GM18867 (cell line): ENCODE data around the gene RAB21.
"Not testable (repeated sequence)": the region's sequence is repeated elsewhere in the genome, so short reads cannot be mapped to it uniquely, and the experiment has no call there.

Source experiments
- ATAC-seq: cut with Tn5 transposase; IDR thresholded peaks from one replicate; pipeline ENCODE4 v1.9.1; 2021; ENCODE audit warnings: mild to moderate bottlenecking, moderate library complexity; ENCODE audit not compliant: unreplicated experiment

Gene RAB21

DNA sequence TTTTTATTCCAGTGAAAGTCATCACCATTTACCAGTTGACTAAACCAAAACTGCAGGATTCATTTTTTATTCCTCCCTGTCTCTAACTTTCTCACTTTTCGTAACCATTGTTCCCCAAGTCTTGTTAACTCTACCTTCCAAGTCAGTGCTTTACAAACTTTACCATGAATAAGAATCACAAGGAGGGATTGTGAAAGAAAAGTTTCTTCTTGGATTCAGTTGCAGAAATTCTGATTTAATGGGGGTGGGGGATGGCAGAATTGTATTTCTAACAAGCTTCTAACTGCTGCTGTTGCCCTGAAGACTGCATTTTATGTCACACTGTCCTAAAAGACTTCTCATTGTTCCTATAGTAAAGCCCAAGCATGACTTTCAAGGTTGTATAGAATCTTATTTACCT, 5.0 kb upstream of the RAB21 start:
- no peak for ATAC-seq

- no peak for ATAC-seq
These were observed 1.8 kb upstream of the RAB21 start for GRCh38 chr12:71752891-71753290.

DNA sequence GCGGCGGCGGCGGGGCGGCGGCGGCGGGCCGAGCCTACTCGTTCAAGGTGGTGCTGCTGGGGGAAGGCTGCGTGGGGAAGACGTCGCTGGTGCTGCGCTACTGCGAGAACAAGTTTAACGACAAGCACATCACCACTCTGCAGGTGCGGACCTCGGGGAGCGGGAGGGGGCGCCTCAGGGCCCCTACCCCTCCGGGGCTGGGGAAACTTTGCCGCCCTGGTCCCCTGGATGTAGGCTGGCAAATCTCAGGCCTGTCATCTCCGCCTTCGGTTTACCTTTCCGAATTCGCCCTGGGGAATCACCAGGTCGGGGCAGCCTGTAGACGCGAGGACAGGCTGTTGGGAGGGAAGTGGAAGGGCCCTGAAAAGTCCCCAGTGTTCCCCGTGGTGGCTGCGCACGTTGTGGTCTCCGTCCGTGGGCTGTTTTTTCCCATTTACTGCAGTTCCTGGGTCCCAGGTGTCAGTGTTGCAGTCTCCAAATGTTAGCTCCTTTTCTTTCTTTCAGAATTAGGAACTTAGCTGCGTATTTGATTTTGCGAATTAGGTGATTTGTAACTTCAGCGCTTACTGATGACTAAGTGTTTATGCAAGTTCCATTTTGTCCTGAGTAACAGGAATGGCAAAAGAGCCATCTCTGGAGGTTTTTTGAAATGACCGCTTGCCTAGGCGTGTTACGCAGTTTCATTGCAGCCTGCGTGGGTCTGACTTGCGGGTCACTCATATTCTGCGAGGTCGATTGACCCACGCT, 656 bp downstream of the RAB21 start:
- ATAC-seq: peak; percentile 44

DNA sequence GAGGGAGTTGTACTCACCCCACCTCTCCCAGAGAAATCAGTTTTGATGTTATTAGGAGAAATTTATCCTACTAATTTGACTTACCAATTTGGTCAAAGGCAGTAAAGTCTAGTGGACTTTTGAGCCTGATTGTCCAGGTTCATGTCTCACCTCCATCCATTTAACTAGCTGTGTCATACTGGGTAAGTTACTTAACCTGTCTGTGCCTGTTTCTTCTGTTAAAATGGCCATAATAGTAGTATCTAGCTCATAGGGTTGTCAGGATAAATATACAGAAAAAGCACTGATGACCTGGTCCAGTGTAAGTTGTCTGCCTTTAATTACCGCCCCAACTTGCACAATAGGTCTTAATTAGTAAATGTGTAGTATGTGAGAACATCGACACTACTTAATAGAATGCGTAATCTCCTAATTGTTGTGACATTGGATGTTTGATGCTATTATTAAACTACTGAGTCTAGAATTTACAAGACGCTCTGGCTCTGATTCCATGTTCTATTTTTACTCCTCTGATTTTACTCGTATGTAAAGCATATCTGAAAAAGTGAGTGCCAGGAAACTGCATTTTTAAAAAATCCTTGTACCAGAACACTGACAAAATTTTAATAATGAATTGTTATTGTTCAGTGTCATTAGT, 1.5 kb downstream of the RAB21 start:
- ATAC-seq: no peak

GRCh38 chr12:71759941-71760340, 5.3 kb downstream of the RAB21 start:
- no peak for ATAC-seq

DNA sequence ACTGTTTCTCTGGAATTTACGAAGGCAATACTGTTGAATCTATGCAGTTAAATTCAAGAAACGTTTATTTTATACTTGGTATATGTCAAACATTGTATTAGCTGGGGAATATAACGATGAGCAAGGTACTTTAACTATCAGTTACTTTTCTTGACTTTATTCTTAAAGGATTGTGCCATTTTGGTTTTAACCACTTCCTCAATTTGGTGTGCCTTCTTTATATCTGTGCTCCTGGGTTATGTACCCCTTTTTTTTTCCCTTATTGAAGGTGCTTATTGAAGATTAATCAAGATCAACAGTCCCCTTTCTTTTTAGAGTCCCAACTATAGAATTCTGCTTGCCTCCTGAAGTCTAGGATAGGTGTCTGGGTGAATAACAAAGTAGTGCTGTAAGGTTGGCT, 5.8 kb downstream of the RAB21 start:
- no peak for ATAC-seq

- not testable (repeated sequence) for ATAC-seq
These were observed 6.7 kb downstream of the RAB21 start for GRCh38 chr12:71761354-71761753.

DNA sequence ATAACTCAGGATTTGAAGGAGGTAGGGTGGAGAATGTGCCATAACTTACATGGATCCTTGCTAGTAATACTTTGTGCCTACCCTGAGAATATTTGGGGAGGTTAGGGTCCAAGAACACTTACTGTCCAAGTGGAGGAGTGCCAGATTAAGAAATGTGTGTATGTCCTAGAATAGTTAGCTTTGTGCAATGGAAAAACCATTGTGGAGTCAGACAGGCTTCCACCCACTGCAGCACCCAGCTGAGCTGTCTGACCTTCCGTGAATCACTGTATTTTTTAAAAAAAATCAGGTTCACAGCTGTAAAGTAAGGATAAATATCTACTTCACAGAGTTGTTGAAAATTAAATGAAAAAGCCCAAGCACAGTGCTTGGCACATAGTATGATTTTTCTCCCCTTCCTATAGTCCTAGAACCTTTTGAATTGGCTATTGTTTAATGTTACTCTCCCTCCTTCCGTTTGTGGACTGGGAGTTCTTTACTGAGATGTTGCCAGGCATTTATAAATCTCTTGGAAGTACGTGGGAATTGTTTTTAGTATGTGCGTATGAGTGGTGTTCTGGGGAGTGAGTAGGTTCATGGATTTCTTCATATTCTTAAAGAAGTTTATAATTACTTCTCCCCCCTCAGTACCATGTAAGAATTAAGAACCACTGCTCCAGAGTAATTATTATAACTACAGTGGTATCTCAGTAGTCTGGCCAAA, 9.2 kb downstream of the RAB21 start:
- ATAC-seq: no peak

DNA sequence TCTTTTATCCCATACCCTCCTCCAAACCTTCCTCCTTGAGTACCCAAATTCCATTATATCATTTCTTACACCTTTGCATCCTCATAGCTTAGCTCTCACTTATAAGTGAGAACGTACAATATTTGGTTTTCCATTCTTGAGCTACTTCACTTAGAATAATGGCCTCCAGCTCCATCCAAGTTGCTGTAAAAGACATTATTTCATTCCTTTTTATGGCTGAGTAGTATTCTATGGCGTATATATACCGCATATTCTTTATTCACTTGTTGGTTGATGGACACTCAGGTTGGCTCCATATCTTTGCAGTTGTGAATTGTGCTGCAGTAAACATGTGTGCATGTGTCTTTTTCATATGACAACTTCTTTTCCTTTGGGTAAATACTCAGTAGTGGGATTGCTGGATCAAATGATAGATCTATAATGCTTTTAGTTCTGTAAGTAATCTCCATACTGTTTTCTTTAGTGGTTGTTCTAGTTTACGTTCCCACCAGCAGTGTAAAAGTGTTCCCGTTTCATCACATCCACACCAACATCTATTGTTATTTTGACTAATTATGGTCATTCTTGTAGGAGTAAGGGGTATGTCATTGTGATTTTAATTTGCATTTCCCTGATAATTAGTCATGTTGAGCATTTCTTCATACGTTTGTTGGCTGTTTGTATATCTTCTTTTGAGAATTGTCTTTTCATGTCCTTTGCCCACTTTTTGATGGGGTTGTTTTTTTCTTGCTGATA, 10.1 kb downstream of the RAB21 start:
- ATAC-seq: no peak

- no peak for ATAC-seq
These were observed 11.5 kb downstream of the RAB21 start for GRCh38 chr12:71766202-71766601.

GRCh38 chr12:71767183-71767582, 12.5 kb downstream of the RAB21 start:
- ATAC-seq: no peak

- no peak for ATAC-seq
These were observed 14.2 kb downstream of the RAB21 start for GRCh38 chr12:71768900-71769299.

DNA sequence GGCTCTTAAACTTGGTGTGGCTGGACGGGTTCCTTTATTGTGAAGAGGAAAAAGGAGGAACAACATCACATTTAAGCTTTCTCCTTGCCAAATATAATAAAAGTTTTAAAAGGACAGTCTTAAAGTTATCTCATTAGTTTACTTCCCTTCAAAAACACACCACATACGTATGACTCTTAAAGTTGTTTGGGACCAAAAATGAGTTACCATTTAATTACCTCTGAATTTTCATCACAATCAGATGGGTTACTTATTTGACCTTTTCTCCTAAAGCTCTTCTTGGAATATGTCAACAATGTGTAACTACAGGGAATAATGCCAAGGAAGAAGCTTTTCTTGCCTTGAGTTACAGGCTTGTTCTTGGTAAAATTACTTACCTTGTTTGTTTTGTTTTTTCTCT, 16.4 kb downstream of the RAB21 start:
- ATAC-seq: no peak

- ATAC-seq: no peak
These were observed 18.1 kb downstream of the RAB21 start for GRCh38 chr12:71772735-71773134.

GRCh38 chr12:71780237-71780822, 25.7 kb downstream of the RAB21 start:
- ATAC-seq: peak; percentile 67

DNA sequence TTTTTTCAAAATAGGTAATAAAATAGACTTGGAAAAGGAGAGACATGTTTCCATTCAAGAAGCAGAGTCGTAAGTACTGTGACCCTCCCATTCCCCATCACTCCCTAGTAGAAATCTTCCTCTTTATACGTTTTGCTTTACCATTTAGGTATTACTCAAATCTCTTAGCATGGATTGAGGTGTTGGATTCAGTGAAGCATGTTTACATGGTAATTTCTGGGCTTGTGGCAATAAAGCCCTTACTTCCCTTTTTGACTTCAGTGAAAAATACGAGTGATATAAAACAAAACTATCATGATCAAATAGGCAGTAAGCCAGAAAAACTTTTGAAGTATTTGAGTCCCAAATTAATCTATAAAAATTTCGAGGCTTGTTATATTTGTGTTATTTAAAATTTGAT, 27.4 kb downstream of the RAB21 start:
- peak; percentile 38 for ATAC-seq

DNA sequence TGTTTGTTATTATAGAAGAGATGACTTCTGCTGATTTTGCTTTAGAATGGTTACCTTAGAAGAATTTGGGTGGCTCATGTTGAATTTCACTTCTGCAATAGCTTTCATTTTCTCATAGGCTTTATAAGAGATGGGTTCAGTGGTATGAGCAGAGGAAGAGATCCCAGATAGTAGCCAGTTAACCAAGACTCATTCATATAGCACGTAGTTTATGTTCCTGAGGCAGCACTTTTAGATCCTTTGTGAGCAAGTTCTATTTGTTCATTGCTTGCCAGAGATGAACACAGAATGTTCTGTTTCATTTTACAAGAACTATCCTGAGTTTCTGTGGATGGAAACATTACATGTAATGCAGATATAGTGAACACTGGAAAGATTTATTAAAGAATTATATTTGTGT, 32.2 kb downstream of the RAB21 start:
- no peak for ATAC-seq

DNA sequence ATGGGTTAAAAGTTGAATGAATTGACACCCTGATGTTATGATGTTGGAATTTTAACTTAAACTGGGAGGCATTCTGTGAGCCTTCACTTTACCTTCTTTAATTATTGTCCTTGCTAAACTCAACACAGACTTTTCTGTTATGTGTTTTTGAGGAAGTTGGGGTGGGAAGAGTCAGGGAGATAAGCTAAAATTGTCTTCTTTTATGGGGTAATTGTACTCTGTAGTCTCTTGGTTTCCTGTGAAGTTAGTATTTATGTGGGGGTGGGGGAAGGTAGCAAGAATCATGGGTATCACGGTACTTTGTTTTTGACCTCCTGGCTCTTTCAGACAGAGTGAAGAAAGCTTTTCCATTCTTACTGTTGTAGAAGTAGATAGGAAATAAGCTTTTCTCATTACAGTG, 32.9 kb downstream of the RAB21 start:
- ATAC-seq: no peak

DNA sequence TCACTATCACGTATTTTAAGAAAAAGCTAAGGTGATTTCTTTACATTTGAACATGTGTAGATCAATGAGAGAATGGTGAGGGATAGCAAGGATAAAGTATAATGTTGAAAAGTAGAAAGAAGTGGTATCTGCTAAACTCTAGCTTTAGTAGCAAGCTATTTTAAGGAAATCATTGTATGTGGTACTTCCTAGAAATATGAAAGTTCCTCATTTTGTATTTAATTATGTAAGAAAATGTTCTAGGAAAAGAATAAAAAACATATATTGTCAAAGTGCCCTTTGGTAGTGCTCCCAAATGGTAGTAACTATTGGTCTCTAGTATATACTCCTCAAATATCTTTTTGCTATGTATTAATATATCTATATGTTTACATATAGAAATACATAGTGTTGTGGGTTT, 35.7 kb downstream of the RAB21 start:
- ATAC-seq: no peak

DNA sequence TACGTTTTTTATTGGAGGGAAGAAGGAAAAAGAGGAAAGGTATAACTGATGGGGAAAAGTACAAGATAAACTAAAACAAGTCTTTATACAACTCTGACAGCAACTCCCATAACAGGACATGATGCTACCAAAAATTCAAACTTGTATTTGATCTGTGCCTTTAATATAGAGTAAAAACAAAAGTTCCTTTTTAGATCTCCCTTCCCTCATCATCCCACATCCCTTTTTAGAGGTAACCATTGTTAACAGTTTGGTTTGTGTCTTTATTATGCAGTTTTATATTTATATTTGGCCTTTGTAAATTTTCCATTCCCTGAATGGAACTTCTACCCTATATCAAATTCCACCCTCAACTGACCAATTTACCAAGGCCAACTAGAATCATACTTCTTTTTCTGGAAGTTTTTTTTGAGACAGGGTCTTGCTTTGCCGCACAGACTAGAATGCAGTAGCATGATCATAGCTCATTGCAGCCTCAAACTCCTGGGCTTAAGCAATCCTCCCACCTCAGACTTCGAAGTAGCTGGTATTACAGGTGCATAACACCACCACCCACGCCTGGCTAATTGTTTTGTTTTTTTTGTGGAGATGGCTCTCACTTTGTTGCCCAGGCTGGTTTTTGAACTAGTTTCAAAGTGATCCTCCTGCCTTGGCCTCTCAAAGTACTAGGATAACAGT, 36.9 kb downstream of the RAB21 start:
- ATAC-seq: no peak

DNA sequence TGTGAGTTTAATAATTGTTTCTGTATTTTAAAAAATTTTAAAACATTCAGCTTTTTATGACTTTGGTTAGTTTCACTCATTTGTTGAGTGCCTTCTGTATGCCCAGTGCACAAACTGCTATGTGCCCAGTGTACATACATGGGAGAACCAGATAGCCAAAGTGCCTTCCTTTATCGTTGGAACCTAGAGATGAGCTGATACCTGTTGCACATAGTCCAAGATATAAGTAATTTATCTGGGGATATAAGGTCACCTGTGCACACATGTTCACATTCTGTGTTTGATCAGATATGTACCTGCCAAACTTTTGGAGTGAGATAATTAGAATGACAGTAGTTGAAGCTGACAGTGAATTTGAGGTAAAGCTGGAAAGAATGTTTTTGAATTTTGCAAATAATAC, 37.9 kb downstream of the RAB21 start:
- no peak for ATAC-seq
